ENCODE measurements around the gene GAS2L1.
"Not testable (repeated sequence)": the region's sequence is repeated elsewhere in the genome, so short reads cannot be mapped to it uniquely, and the experiment has no call there.

GRCh38 chr22:29344889-29345288, 38.4 kb downstream of the GAS2L1 start:
- TF ChIP-seq CTCF (IDR thresholded peaks at IDR 0.05); ZFX (IDR thresholded peaks at IDR 0.05; ENCODE audit: borderline replicate concordance): not testable (repeated sequence)

All from 22Rv1 (cell line).